Neuronal stem cell (in vitro differentiated cells): Measurements from ENCODE around the gene ALPI.

Source experiments
- DNase-seq: peaks from one replicate; pipeline ENCODE4 v3.0.0-alpha.2; 2013; ENCODE audit warnings: low spot score
- H2AFZ ChIP-seq: one replicate; pipeline ENCODE4 v1.6.1; 2013; ENCODE audit warnings: mild to moderate bottlenecking, low read length, inconsistent platforms
- H2AK5ac ChIP-seq: 2 replicates; pipeline ENCODE4 v1.6.1; 2013; ENCODE audit warnings: low read depth, mild to moderate bottlenecking, inconsistent platforms, low read length, moderate library complexity, mixed read lengths
- H2BK120ac ChIP-seq: 2 replicates; pipeline ENCODE4 v1.6.1; 2013; ENCODE audit warnings: low read depth, mild to moderate bottlenecking, inconsistent platforms, low read length, moderate library complexity, mixed read lengths
- H2BK12ac ChIP-seq: one replicate; pipeline ENCODE4 v1.6.1; 2013; ENCODE audit warnings: low read length, inconsistent platforms
- H2BK15ac ChIP-seq: 2 replicates; pipeline ENCODE4 v1.6.1; 2013; ENCODE audit warnings: mild to moderate bottlenecking, low read length, inconsistent platforms, mixed read lengths
- H2BK5ac ChIP-seq: one replicate; pipeline ENCODE4 v1.6.1; 2013; ENCODE audit warnings: inconsistent platforms, mild to moderate bottlenecking, low read length, moderate library complexity
- H3K14ac ChIP-seq: one replicate; pipeline ENCODE4 v1.6.1; 2013; ENCODE audit warnings: low read length, inconsistent platforms
- H3K18ac ChIP-seq: 2 replicates; pipeline ENCODE4 v1.6.1; 2013; ENCODE audit warnings: low read length, inconsistent platforms
- H3K23ac ChIP-seq: 2 replicates; pipeline ENCODE4 v1.6.1; 2013; ENCODE audit warnings: low read depth, mild to moderate bottlenecking, mixed read lengths, low read length, inconsistent platforms; ENCODE audit not compliant: poor library complexity
- H3K27ac ChIP-seq: replicated peaks from 3 replicates; pipeline ENCODE4 v1.5.1; 2013; ENCODE audit warnings: low read length, inconsistent platforms
- H3K27me3 ChIP-seq, 3 experiments: 2 replicates each; pipeline ENCODE4 v1.6.1; 2013; ENCODE audit warnings: low read length in 3 of 3, mild to moderate bottlenecking in 2 of 3, inconsistent platforms in 1 of 3, low read depth in 1 of 3, mixed read lengths in 1 of 3, moderate library complexity in 1 of 3; ENCODE audit not compliant: control insufficient read depth in 3 of 3, insufficient read depth in 3 of 3
- H3K36me3 ChIP-seq, 2 donors: replicated peaks in 1 of 2; 2 replicates each; pipeline ENCODE4 v1.6.1; 2013; ENCODE audit warnings: low read length in 2 of 2; ENCODE audit not compliant: control insufficient read depth in 2 of 2, insufficient read depth in 2 of 2
- H3K4ac ChIP-seq: 2 replicates; pipeline ENCODE4 v1.6.1; 2013; ENCODE audit warnings: inconsistent platforms, mild to moderate bottlenecking, low read length, moderate library complexity
- H3K4me1 ChIP-seq, 2 donors: 1 replicate in 1 of 2; 2 replicates in 1 of 2; pipeline ENCODE4 v1.6.1; 2013; ENCODE audit warnings: low read length in 2 of 2, low read depth in 1 of 2; ENCODE audit not compliant: control insufficient read depth in 2 of 2, insufficient read depth in 1 of 2
- H3K4me2 ChIP-seq: one replicate; pipeline ENCODE4 v1.6.1; 2013; ENCODE audit warnings: mild to moderate bottlenecking, low read length, inconsistent platforms; ENCODE audit not compliant: insufficient read depth, poor library complexity, severe bottlenecking
- H3K4me3 ChIP-seq, 2 donors: 2 replicates each; pipeline ENCODE4 v1.5.1; 2013; ENCODE audit warnings: low read length in 2 of 2, mild to moderate bottlenecking in 2 of 2, inconsistent platforms in 1 of 2, moderate library complexity in 1 of 2
- H3K79me1 ChIP-seq: one replicate; pipeline ENCODE4 v1.6.1; 2013; ENCODE audit warnings: low read depth, mild to moderate bottlenecking, inconsistent platforms, low read length, moderate library complexity
- H3K9ac ChIP-seq: one replicate; pipeline ENCODE4 v1.6.1; 2013; ENCODE audit warnings: mild to moderate bottlenecking, low read depth, low read length, inconsistent platforms; ENCODE audit not compliant: poor library complexity
- H3K9me3 ChIP-seq, 2 donors: replicated peaks in 1 of 2; 2 replicates each; pipeline versions ENCODE3 to v1.6.1; 2013; ENCODE audit warnings: low read length in 2 of 2, mild to moderate bottlenecking in 2 of 2, inconsistent platforms in 1 of 2, low read depth in 1 of 2, mixed read lengths in 1 of 2, moderate library complexity in 1 of 2; ENCODE audit not compliant: control insufficient read depth in 2 of 2, insufficient read depth in 1 of 2
- H4K8ac ChIP-seq: one replicate; pipeline ENCODE4 v1.6.1; 2013; ENCODE audit warnings: low read depth, mild to moderate bottlenecking, inconsistent platforms, low read length, moderate library complexity
- H4K91ac ChIP-seq: one replicate; pipeline ENCODE4 v1.6.1; 2013; ENCODE audit warnings: low read length, low read depth, mild to moderate bottlenecking, inconsistent platforms; ENCODE audit not compliant: poor library complexity
- WGBS, 2 donors: extraction: QIAGEN DNeasy Blood & Tissue Kit; methylation state at CpG; one replicate each; pipeline ENCODE4 v1.1.7; 2013; ENCODE audit warnings: missing lambda C conversion rate in 2 of 2, mixed read lengths in 1 of 2; ENCODE audit not compliant: insufficient read length in 2 of 2, insufficient replicate concordance in 1 of 2; ENCODE audit errors: extremely low coverage in 2 of 2; 5-methylcytosine and 5-hydroxymethylcytosine counted together

The ALPI gene

GRCh38 chr2:232492963-232493700 is 37.2 kb downstream of the ALPI start:
- H2AFZ ChIP-seq = no peak overlapping the region
- H2BK120ac ChIP-seq = no peak overlapping the region
- no peak overlapping the region for H3K27ac ChIP-seq
- H2BK15ac ChIP-seq = peak overlapping the region; percentile 2
- H4K91ac ChIP-seq = no peak overlapping the region
- DNase-seq = no peak
- no peaks in the 10 kb centered on the region for H3K79me1 ChIP-seq
- H3K9me3 ChIP-seq = no peaks in the 10 kb centered on the region
- H3K4me2 ChIP-seq = no peak overlapping the region
- H3K4me1 ChIP-seq = peaks cover 9 to 27% of the 10 kb centered on the region in 2 donors
- H3K4me3 ChIP-seq = no peak overlapping the region
- H3K36me3 ChIP-seq = no peaks in the 10 kb centered on the region
- no peak overlapping the region for H3K4ac ChIP-seq
- peak overlapping the region; percentile 59 for H2AK5ac ChIP-seq
- H4K8ac ChIP-seq = no peak overlapping the region
- no peak overlapping the region for H3K23ac ChIP-seq
- peak overlapping the region; percentile 61 for H3K18ac ChIP-seq
- H3K14ac ChIP-seq = peak overlapping the region; percentile 86
- H3K9ac ChIP-seq = no peak overlapping the region
- WGBS, 2 donors = no CpG with 5 or more reads among the region's 24 CpGs
- H3K27me3 ChIP-seq = peaks cover 0 to 86% (median 3%) of the 10 kb centered on the region in 3 experiments
- peak overlapping the region; percentile 15 for H2BK5ac ChIP-seq
- peak overlapping the region; percentile 43 for H2BK12ac ChIP-seq

GRCh38 chr2:232493701-232494474 is 37.9 kb downstream of the ALPI start:
- no peak overlapping the region for H3K4me3 ChIP-seq
- no CpG with 5 or more reads among the region's 10 CpGs for WGBS, 2 donors
- no peaks in the 10 kb centered on the region for H3K36me3 ChIP-seq
- no peak overlapping the region for H3K4me2 ChIP-seq
- H3K4ac ChIP-seq = no peak overlapping the region
- H3K4me1 ChIP-seq = peaks cover 9 to 27% of the 10 kb centered on the region in 2 donors
- no peak overlapping the region for H2BK120ac ChIP-seq
- H4K8ac ChIP-seq = no peak overlapping the region
- no peaks in the 10 kb centered on the region for H3K9me3 ChIP-seq
- H3K79me1 ChIP-seq = no peaks in the 10 kb centered on the region
- no peak overlapping the region for H2AFZ ChIP-seq
- peak overlapping the region; percentile 86 for H3K14ac ChIP-seq
- peaks cover 0 to 83% (median 0%) of the 10 kb centered on the region in 3 experiments for H3K27me3 ChIP-seq
- no peak overlapping the region for H4K91ac ChIP-seq
- peak overlapping the region; percentile 91 for H3K18ac ChIP-seq
- H2BK15ac ChIP-seq = peak overlapping the region; percentile 38
- H2BK5ac ChIP-seq = peak overlapping the region; percentile 15
- H2BK12ac ChIP-seq = peak overlapping the region; percentile 96
- H2AK5ac ChIP-seq = no peak overlapping the region
- no peak for DNase-seq
- peak overlapping the region; percentile 39 for H3K23ac ChIP-seq
- no peak overlapping the region for H3K27ac ChIP-seq
- H3K9ac ChIP-seq = peak overlapping the region; percentile 26

GRCh38 chr2:232494542-232494941 is 38.6 kb downstream of the ALPI start:
- Histone ChIP-seq H2AK5ac (peak overlapping the region; percentile 29), H3K27ac (no peak overlapping the region), H3K18ac (peak overlapping the region; percentile 54), H3K4me2 (no peak overlapping the region), H4K91ac (no peak overlapping the region), H2BK15ac (peak overlapping the region; percentile 75), H3K4ac (no peak overlapping the region), H3K14ac (no peak overlapping the region), H3K4me3 (no peak overlapping the region), H3K4me1 (peaks cover 9 to 25% of the 10 kb centered on the region in 2 donors), H2AFZ (no peak overlapping the region), H4K8ac (no peak overlapping the region), H2BK120ac (no peak overlapping the region), H3K79me1 (no peaks in the 10 kb centered on the region), H3K9ac (peak overlapping the region; percentile 26), H2BK5ac (no peak overlapping the region), H2BK12ac (no peak overlapping the region), H3K23ac (no peak overlapping the region), H3K9me3 (no peaks in the 10 kb centered on the region), H3K27me3 (peaks cover 0 to 82% (median 0%) of the 10 kb centered on the region in 3 experiments), H3K36me3 (no peaks in the 10 kb centered on the region)
- WGBS, 2 donors = no CpG with 5 or more reads among the region's 5 CpGs
- no peak for DNase-seq

- no peaks in the 10 kb centered on the region for H3K36me3 ChIP-seq
- no peak overlapping the region for H3K4me2 ChIP-seq
- no peaks in the 10 kb centered on the region for H3K79me1 ChIP-seq
- no peak overlapping the region for H3K4me3 ChIP-seq
- no peak overlapping the region for H3K4ac ChIP-seq
- no peak overlapping the region for H3K18ac ChIP-seq
- no CpG with 5 or more reads among the region's 7 CpGs for WGBS, 2 donors
- no peak overlapping the region for H4K91ac ChIP-seq
- no peak overlapping the region for H2BK12ac ChIP-seq
- H2BK15ac ChIP-seq = no peak overlapping the region
- no peak overlapping the region for H2BK120ac ChIP-seq
- no peak for DNase-seq
- H3K9me3 ChIP-seq = no peaks in the 10 kb centered on the region
- peaks cover 0 to 80% (median 0%) of the 10 kb centered on the region in 3 experiments for H3K27me3 ChIP-seq
- no peak overlapping the region for H3K23ac ChIP-seq
- no peak overlapping the region for H2AFZ ChIP-seq
- H2BK5ac ChIP-seq = no peak overlapping the region
- no peak overlapping the region for H3K27ac ChIP-seq
- peak overlapping the region; percentile 24 for H2AK5ac ChIP-seq
- H3K4me1 ChIP-seq = peaks cover 9 to 22% of the 10 kb centered on the region in 2 donors
- H3K9ac ChIP-seq = no peak overlapping the region
- no peak overlapping the region for H3K14ac ChIP-seq
- H4K8ac ChIP-seq = no peak overlapping the region
Measured at GRCh38 chr2:232495292-232495691, 39.3 kb downstream of the ALPI start.
